H9 (cell line): ENCODE data around the gene PRODH. TPM values are rescaled to one million over a fixed set of nuclear protein-coding genes. Genes with fewer than 3 reads are reported as not detected.

Experiments
- DNase-seq: peaks from one replicate; pipeline ENCODE4 v3.0.0-alpha.2; 2017
- H2AFZ ChIP-seq: one replicate; pipeline ENCODE4 v1.6.1; 2013; ENCODE audit warnings: mild to moderate bottlenecking, low read length, control low read depth, moderate library complexity
- H2AK5ac ChIP-seq: 2 replicates; pipeline ENCODE4 v1.6.1; 2013; ENCODE audit warnings: low read length, control low read depth, mixed read lengths; ENCODE audit not compliant: insufficient read length
- H2BK120ac ChIP-seq: one replicate; pipeline ENCODE4 v1.6.1; 2013; ENCODE audit warnings: low read depth, mild to moderate bottlenecking, low read length, control low read depth, inconsistent platforms; ENCODE audit not compliant: poor library complexity, severe bottlenecking
- H2BK12ac ChIP-seq: 2 replicates; pipeline ENCODE4 v1.6.1; 2013; ENCODE audit warnings: low read length, control low read depth, mixed read lengths, low read depth; ENCODE audit not compliant: insufficient read length
- H2BK15ac ChIP-seq: 2 replicates; pipeline ENCODE4 v1.6.1; 2013; ENCODE audit warnings: low read depth, low read length, control low read depth
- H2BK20ac ChIP-seq: one replicate; pipeline ENCODE4 v1.6.1; 2013; ENCODE audit warnings: low read depth, mild to moderate bottlenecking, low read length, control low read depth, inconsistent platforms; ENCODE audit not compliant: poor library complexity, severe bottlenecking
- H2BK5ac ChIP-seq: 2 replicates; pipeline ENCODE4 v1.6.1; 2013; ENCODE audit warnings: low read length, control low read depth, mixed read lengths; ENCODE audit not compliant: insufficient read length
- H3K14ac ChIP-seq: 2 replicates; pipeline ENCODE4 v1.6.1; 2013; ENCODE audit warnings: low read length, control low read depth; ENCODE audit not compliant: insufficient read depth
- H3K18ac ChIP-seq: 2 replicates; pipeline ENCODE4 v1.6.1; 2013; ENCODE audit warnings: low read depth, mild to moderate bottlenecking, mixed read lengths, low read length, control low read depth; ENCODE audit not compliant: insufficient read length
- H3K23ac ChIP-seq: 2 replicates; pipeline ENCODE4 v1.6.1; 2013; ENCODE audit warnings: low read length, control low read depth, mixed read lengths, low read depth; ENCODE audit not compliant: insufficient read length
- H3K23me2 ChIP-seq: 2 replicates; pipeline ENCODE4 v1.6.1; 2013; ENCODE audit warnings: low read depth, mild to moderate bottlenecking, mixed read lengths, low read length, control low read depth; ENCODE audit not compliant: insufficient read length, poor library complexity, severe bottlenecking
- H3K27ac ChIP-seq: 2 replicates; pipeline ENCODE4 v1.5.1; 2013; ENCODE audit warnings: low read length, control low read depth, mixed read lengths, low read depth; ENCODE audit not compliant: insufficient read length
- H3K27me3 ChIP-seq: 2 replicates; pipeline ENCODE4 v1.6.1; 2013; ENCODE audit warnings: low read length, control low read depth, inconsistent platforms; ENCODE audit not compliant: insufficient read depth
- H3K4ac ChIP-seq: 2 replicates; pipeline ENCODE4 v1.6.1; 2013; ENCODE audit warnings: low read depth, mild to moderate bottlenecking, control low read depth, inconsistent platforms, low read length, moderate library complexity
- H3K4me1 ChIP-seq: 2 replicates; pipeline ENCODE4 v1.6.1; 2013; ENCODE audit warnings: low read length, control low read depth, inconsistent platforms; ENCODE audit not compliant: insufficient read depth
- H3K4me2 ChIP-seq: 2 replicates; pipeline ENCODE4 v1.6.1; 2013; ENCODE audit warnings: low read length, control low read depth, mixed read lengths; ENCODE audit not compliant: insufficient read length, insufficient read depth
- H3K56ac ChIP-seq: 2 replicates; pipeline ENCODE4 v1.6.1; 2013; ENCODE audit warnings: low read depth, mild to moderate bottlenecking, mixed read lengths, low read length, control low read depth; ENCODE audit not compliant: insufficient read length
- H3K79me1 ChIP-seq: 2 replicates; pipeline ENCODE4 v1.6.1; 2013; ENCODE audit warnings: low read depth, mild to moderate bottlenecking, moderate library complexity, low read length, control low read depth, inconsistent platforms; ENCODE audit not compliant: insufficient read depth, poor library complexity, severe bottlenecking
- H3K79me2 ChIP-seq: 2 replicates; pipeline ENCODE4 v1.6.1; 2013; ENCODE audit warnings: low read length, control low read depth, inconsistent platforms; ENCODE audit not compliant: insufficient read depth
- H3K9ac ChIP-seq: 2 replicates; pipeline ENCODE4 v1.6.1; 2013; ENCODE audit warnings: low read length, control low read depth, mixed read lengths; ENCODE audit not compliant: insufficient read length; ENCODE audit errors: extremely low read depth
- H3K9me3 ChIP-seq: one replicate; pipeline ENCODE4 v1.6.1; 2013; ENCODE audit warnings: low read depth, low read length, inconsistent platforms; ENCODE audit not compliant: control insufficient read depth
- H3T11ph ChIP-seq: one replicate; pipeline ENCODE4 v1.6.1; 2013; ENCODE audit warnings: mild to moderate bottlenecking, low read length, control low read depth, inconsistent platforms
- H4K20me1 ChIP-seq: one replicate; pipeline ENCODE4 v1.6.1; 2013; ENCODE audit not compliant: control insufficient read depth, insufficient read length, insufficient read depth
- H4K5ac ChIP-seq: 2 replicates; pipeline ENCODE4 v1.6.1; 2013; ENCODE audit warnings: low read depth, mild to moderate bottlenecking, mixed read lengths, low read length, control low read depth; ENCODE audit not compliant: insufficient read length
- H4K8ac ChIP-seq: replicated peaks from 2 replicates; pipeline ENCODE4 v1.6.1; 2013; ENCODE audit warnings: low read length, control low read depth, mixed read lengths, low read depth; ENCODE audit not compliant: insufficient read length
- H4K91ac ChIP-seq: 2 replicates; pipeline ENCODE4 v1.6.1; 2013; ENCODE audit warnings: low read depth, mild to moderate bottlenecking, moderate library complexity, mixed read lengths, low read length, control low read depth; ENCODE audit not compliant: insufficient read length
- H3K27ac Mint-ChIP-seq, 3 experiments: 2 replicates in 2 of 3; 3 replicates in 1 of 3; pipeline ENCODE4 v1.8.0; 2020 to 2021; ENCODE audit warnings: mixed read lengths in 3 of 3, mild to moderate bottlenecking in 1 of 3, moderate library complexity in 1 of 3
- H3K27me3 Mint-ChIP-seq: 2 replicates; pipeline ENCODE4 v1.8.0; 2021; ENCODE audit warnings: low read depth, mild to moderate bottlenecking, moderate library complexity, mixed read lengths
- H3K36me3 Mint-ChIP-seq, 3 experiments: 2 replicates in 2 of 3; 3 replicates in 1 of 3; pipeline ENCODE4 v1.8.0; 2020 to 2021; ENCODE audit warnings: low read depth in 3 of 3, mixed read lengths in 3 of 3; ENCODE audit not compliant: insufficient read depth in 1 of 3
- H3K4me1 Mint-ChIP-seq, 2 experiments: 2 replicates each; pipeline ENCODE4 v1.8.0; 2020; ENCODE audit warnings: mixed read lengths in 2 of 2
- H3K4me3 Mint-ChIP-seq, 2 experiments: 2 replicates in 1 of 2; 3 replicates in 1 of 2; pipeline ENCODE4 v1.8.0; 2020 to 2021; ENCODE audit warnings: mild to moderate bottlenecking in 2 of 2, mixed read lengths in 2 of 2, moderate library complexity in 1 of 2
- H3K9me3 Mint-ChIP-seq, 2 experiments: 2 replicates in 1 of 2; 3 replicates in 1 of 2; pipeline ENCODE4 v1.8.0; 2020; ENCODE audit warnings: mild to moderate bottlenecking in 2 of 2, mixed read lengths in 2 of 2, moderate library complexity in 1 of 2
- CTCF ChIP-seq: fragments of 200-600 bp; sonication (generic); conservative IDR thresholded peaks from 3 replicates; pipeline ENCODE4 v1.8.0; 2021; ENCODE audit warnings: antibody characterized with exemption, mild to moderate bottlenecking
- WGBS: extraction: QIAGEN DNeasy Blood & Tissue Kit; methylation state at CpG from one replicate; pipeline ENCODE4 v1.1.7; 2013; ENCODE audit warnings: missing lambda C conversion rate, low lambda C conversion rate, mixed read lengths; ENCODE audit not compliant: insufficient read length; ENCODE audit errors: extremely low coverage; 5-methylcytosine and 5-hydroxymethylcytosine counted together
- total RNA-seq: library from RNA; stranded (reverse); gene quantifications from 2 replicates; pipeline ENCODE4 v1.2.1, GENCODE V29; 2021

Gene PRODH
- total RNA-seq, 1 experiment from 2014 or later: 51.2 TPM

DNA sequence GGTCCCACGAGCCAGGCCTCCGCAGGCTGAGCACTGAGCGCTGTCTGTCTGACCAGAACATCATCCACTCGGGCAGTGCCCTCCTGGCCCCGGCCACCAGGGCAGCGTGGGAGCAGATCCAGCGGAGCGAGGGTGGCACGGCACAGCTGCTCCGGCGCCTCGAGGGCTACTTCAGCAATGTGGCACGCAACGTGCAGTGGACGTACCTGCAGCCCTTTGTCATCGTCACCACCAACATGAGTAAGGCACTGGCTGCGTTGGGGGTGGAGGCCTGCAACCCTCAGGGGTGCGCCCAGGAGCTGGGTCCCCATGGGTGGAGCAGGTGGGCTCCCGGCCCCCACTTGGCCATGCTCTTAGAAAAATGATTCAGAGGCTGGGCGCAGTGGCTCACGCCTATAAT lies 49.7 kb upstream of the PRODH start:
- peaks cover 0 to 9% (median 4%) of the 10 kb centered on the region in 3 experiments; a peak in 4 of 7 replicates for H3K36me3 Mint-ChIP-seq
- H3T11ph ChIP-seq: no peak overlapping the region
- H3K56ac ChIP-seq: no peak overlapping the region
- no peak overlapping the region for H3K9ac ChIP-seq
- H3K18ac ChIP-seq: no peak overlapping the region
- no peaks in the 10 kb centered on the region for H4K20me1 ChIP-seq
- no peak overlapping the region for H2BK15ac ChIP-seq
- no peak overlapping the region for H3K23ac ChIP-seq
- no peak overlapping the region for H3K4ac ChIP-seq
- H3K9me3 ChIP-seq: peaks cover 3% of the 10 kb centered on the region
- H4K8ac ChIP-seq: no peak overlapping the region
- no peak overlapping the region; the same call in 1 of the 2 replicates for H3K14ac ChIP-seq
- H3K79me1 ChIP-seq: no peaks in the 10 kb centered on the region
- H3K27ac ChIP-seq: no peak overlapping the region
- H2AK5ac ChIP-seq: no peak overlapping the region
- H3K4me2 ChIP-seq: no peak overlapping the region
- H2BK120ac ChIP-seq: no peak overlapping the region
- H3K27me3 ChIP-seq: no peaks in the 10 kb centered on the region
- no peak overlapping the region for H4K91ac ChIP-seq
- no peak overlapping the region for H4K5ac ChIP-seq
- H2BK12ac ChIP-seq: no peak overlapping the region
- no peak overlapping the region for H2AFZ ChIP-seq
- no peak overlapping the region for H3K27ac Mint-ChIP-seq
- H3K4me1 ChIP-seq: no peaks in the 10 kb centered on the region
- no peak; the same call in 2 of the 3 replicates for TF ChIP-seq CTCF
- DNase-seq: no peak
- peaks cover 6 to 9% of the 10 kb centered on the region in 2 experiments for H3K9me3 Mint-ChIP-seq
- H3K4me1 Mint-ChIP-seq: peaks cover 0 to 2% of the 10 kb centered on the region in 2 experiments; a peak in 1 of 4 replicates
- no CpG with 5 or more reads among the region's 21 CpGs for WGBS
- no peak overlapping the region for H2BK20ac ChIP-seq
- H3K4me3 Mint-ChIP-seq: no peak overlapping the region
- peaks cover 2% of the 10 kb centered on the region; the same call in 1 of the 2 replicates for H3K27me3 Mint-ChIP-seq
- H3K79me2 ChIP-seq: no peaks in the 10 kb centered on the region
- no peaks in the 10 kb centered on the region for H3K23me2 ChIP-seq
- no peak overlapping the region for H2BK5ac ChIP-seq
